GM12875 (cell line): ENCODE data around the gene LPCAT2.
"Not testable (repeated sequence)": the region's sequence is repeated elsewhere in the genome, so short reads cannot be mapped to it uniquely, and the experiment has no call there.

Experiments
- H3K4me3 ChIP-seq: one replicate; pipeline ENCODE4 v1.5.1; 2011; ENCODE audit warnings: low read depth, low read length, control low read depth
- CTCF ChIP-seq: IDR thresholded peaks from 2 replicates; pipeline ENCODE4 v1.5.1; 2011; ENCODE audit warnings: low read depth, mild to moderate bottlenecking, control low read depth, inconsistent platforms, low read length, moderate library complexity, borderline replicate concordance; ENCODE audit not compliant: insufficient read depth

LPCAT2 gene

DNA sequence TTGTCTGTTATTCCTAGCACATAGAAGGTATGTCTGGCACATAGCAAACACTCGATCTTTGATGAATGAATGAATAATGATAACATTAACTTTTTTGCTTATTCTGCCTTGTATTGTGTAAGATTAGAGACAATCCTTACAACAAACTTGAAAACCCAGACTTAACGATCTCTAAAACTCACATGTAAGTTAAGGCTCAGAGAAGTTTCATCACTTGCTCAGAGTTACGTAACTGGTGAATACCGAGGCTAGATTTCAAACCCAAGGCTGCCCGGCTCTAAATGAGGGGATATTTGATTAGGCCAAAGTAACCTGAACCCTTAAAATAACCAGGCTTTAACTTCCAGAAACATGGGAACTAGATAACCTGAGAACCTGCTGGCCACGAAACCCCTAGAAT lies 79.9 kb downstream of the LPCAT2 start:
- H3K4me3 ChIP-seq = no peak overlapping the region
- no peak for TF ChIP-seq CTCF

DNA sequence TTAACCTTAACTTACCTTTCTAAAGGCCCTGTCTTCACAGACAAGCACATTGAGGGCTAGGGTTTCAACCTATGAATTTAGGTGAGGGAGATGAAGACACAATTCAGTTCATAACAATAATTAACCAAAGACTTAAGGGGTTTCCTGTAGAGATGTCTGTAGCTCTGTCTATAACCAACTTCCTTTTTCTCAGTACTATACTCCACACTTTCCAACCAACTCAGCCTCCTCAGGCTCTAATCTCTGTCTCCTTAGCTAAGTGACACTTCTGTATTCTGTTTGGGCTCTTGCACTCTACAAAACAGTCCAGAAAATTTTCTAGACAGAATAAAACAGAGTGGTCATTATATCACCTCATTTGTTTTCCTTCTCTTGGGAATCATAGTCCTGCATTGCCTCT lies 83.4 kb downstream of the LPCAT2 start:
- no peak overlapping the region for H3K4me3 ChIP-seq
- TF ChIP-seq CTCF = no peak

- no peak for TF ChIP-seq CTCF
- H3K4me3 ChIP-seq = no peak overlapping the region
Measured at GRCh38 chr16:55597928-55598327, 89.1 kb downstream of the LPCAT2 start.

DNA sequence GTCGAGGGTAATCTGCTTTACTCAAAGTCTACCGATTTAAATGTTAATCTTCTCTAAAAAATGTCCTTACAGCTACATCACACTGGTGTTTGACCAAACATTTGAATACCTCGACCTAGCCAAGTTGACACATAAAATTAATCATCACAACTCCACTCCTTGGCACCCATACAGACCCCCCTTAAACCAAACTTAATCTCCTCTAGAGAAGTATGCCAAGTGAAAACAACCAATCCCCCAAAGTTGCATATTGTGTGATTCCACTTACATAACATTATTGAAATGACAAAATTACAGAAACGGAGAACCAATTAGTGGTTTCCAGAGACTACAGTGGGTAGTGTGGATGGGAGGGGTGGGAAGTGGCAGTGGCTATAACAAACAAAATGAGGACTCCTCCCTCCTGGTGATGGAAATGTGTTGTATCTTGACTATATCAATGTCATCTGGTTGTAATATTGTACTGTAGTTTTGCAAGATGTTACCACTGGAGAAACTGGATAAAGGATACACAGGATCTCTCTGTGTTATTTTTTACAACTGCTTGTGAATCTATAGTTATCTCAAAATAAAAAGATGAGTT lies 97.0 kb downstream of the LPCAT2 start:
- no peak overlapping the region for H3K4me3 ChIP-seq
- no peak for TF ChIP-seq CTCF

DNA sequence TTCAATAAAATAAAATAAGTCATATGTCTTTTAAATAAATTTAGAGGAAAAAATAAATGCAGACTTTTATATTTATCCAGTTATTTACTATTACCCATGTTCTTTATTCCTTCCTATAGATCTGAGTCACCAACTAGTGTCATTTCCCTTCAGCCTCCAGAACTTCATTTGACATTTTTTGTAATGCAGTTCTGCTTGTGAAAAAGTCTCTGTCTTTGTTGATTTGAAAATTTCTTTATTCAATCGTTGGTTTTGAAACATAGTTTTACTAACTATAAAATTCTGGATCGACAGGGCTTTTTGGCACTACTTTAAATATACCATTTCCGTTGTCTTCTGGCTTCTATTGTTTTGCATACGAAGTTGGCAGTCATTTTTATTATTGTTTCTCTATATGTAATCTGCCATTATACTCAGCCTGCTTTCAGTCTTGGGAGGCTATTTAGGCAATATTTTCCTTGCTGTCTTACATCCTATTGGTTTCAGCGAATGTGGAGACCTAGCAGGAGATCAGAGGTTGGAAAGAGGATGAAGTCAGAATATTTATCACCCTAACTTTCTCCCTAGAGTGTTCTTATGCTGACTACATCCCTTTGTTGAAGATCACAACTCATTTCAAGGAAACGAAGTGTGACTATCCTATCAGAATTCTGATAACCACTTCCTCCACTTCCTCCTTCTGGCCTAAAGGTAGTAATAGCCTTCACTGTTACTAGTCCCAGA lies 104.9 kb downstream of the LPCAT2 start:
- no peak overlapping the region for H3K4me3 ChIP-seq
- TF ChIP-seq CTCF = no peak

DNA sequence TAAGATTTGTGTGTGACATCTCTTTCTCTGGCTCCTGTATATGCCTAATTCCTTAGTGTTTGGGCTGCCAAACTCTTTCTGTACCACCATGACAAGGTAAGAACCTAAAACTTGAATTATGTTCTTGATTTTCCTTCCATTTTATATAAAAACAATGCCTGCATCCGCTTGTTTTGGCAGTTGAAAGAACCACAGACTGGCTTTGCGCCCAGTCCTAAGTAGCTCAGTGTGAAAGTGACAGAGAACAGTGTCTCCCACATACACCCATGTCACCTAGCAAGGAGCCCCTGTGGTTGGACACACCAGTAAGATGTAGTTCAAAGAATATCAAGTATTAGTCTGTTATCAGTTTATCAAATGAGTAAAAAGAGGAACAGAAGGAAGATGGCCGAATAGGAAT lies 106.2 kb downstream of the LPCAT2 start:
- TF ChIP-seq CTCF = no peak
- no peak overlapping the region for H3K4me3 ChIP-seq

- not testable (repeated sequence) for H3K4me3 ChIP-seq
Measured at GRCh38 chr16:55615670-55616069, 106.8 kb downstream of the LPCAT2 start.

DNA sequence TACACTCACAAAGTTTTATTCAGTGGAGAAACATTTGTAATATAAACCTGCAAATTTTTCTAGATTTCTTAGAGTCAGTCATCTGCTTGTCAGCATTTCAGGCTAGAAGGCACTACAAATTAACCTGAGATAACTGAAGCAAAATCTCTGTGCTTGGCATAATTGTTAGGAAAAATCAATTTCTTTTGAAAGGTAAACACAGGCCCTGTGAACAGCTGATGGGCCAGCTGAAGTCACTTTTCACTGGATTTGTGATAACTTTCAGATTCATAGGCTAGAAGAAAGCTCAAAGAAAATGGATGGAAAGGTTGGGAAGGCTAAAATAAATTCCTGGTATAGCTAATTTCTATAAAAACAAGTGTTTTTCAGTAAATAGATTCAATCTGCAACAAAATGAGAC lies 112.9 kb downstream of the LPCAT2 start:
- H3K4me3 ChIP-seq = no peak overlapping the region
- no peak for TF ChIP-seq CTCF
